ENCODE results near the gene DMAC2L.
"Not testable (repeated sequence)": the region's sequence is repeated elsewhere in the genome, so short reads cannot be mapped to it uniquely, and the experiment has no call there.

Gene DMAC2L

GRCh38 chr14:50314098-50314497 is 2.0 kb downstream of the DMAC2L start:
- not testable (repeated sequence) for H4K91ac ChIP-seq (ENCODE audit: low read depth, low read length, poor library complexity); H3K18ac ChIP-seq (ENCODE audit: low read length); H3K79me1 ChIP-seq (ENCODE audit: low read depth, low read length); H3K4me3 ChIP-seq (ENCODE audit: low read length in 2 of 2); H2BK120ac ChIP-seq (ENCODE audit: low read depth, low read length); H2BK15ac ChIP-seq (ENCODE audit: low read length); H2AK5ac ChIP-seq (ENCODE audit: low read depth, low read length); H3K14ac ChIP-seq (ENCODE audit: low read length); H3K4ac ChIP-seq (ENCODE audit: low read length); H3K9ac ChIP-seq (ENCODE audit: low read depth, low read length, poor library complexity); DNase-seq (ENCODE audit: low spot score); H3K23ac ChIP-seq (ENCODE audit: low read depth, low read length, poor library complexity); H3K27me3 ChIP-seq (ENCODE audit: control insufficient read depth in 3 of 3, insufficient read depth in 3 of 3, low read depth in 1 of 3, low read length in 3 of 3); H2BK12ac ChIP-seq (ENCODE audit: low read length); H3K4me1 ChIP-seq (ENCODE audit: control insufficient read depth in 2 of 2, insufficient read depth in 1 of 2, low read depth in 1 of 2, low read length in 2 of 2); H3K27ac ChIP-seq (replicated peaks; ENCODE audit: low read length); H2BK5ac ChIP-seq (ENCODE audit: low read length); H2AFZ ChIP-seq (ENCODE audit: low read length); H4K8ac ChIP-seq (ENCODE audit: low read depth, low read length); H3K4me2 ChIP-seq (ENCODE audit: insufficient read depth, low read length, poor library complexity, severe bottlenecking)
- WGBS, 2 donors (ENCODE audit: extremely low coverage in 2 of 2, insufficient read length in 2 of 2, insufficient replicate concordance in 1 of 2), result no CpG with 5 or more reads among the region's 3 CpGs
- Histone ChIP-seq H3K36me3 (replicated peaks in 1 of 2; ENCODE audit: control insufficient read depth in 2 of 2, insufficient read depth in 2 of 2, low read length in 2 of 2) (peaks cover 0 to 11% of the 10 kb centered on the region in 2 donors), H3K9me3 (replicated peaks in 1 of 2; ENCODE audit: control insufficient read depth in 2 of 2, insufficient read depth in 1 of 2, low read depth in 1 of 2, low read length in 2 of 2) (peaks cover 2 to 13% of the 10 kb centered on the region in 2 donors)

DNA sequence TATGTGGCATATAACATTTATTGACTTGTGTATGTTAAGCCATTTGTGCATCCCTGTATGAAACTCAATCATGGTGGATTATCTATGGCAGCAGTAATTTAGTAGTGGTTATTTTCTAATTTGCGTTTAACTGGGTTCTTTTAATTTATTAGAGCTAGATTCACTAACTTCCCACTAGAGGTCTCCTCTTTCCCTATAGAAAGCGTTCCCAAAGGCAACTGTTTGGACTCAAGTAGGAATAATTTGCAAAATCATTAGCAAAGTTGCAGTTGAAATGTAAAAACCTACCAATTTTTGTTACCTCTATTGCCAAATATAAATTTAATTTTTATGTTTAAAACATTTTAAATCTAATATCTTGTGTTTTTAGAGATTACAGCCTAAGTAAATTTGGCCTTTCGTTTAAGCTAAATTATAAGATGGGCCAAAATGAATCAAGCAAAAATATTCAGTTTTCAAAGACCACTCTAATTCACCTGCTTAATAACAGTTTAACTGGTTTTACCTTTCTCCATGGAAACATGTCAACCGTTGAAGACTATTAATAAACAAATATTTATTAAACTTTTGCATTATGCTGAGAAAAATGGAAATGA is 6.0 kb downstream of the DMAC2L start:
- H3K23ac ChIP-seq (ENCODE audit: low read depth, low read length, poor library complexity), result no peak overlapping the region
- H2BK12ac ChIP-seq (ENCODE audit: low read length), result no peak overlapping the region
- DNase-seq (ENCODE audit: low spot score), result no peak
- H3K4ac ChIP-seq (ENCODE audit: low read length), result no peak overlapping the region
- peaks cover 2 to 13% of the 10 kb centered on the region in 2 donors for H3K9me3 ChIP-seq (replicated peaks in 1 of 2; ENCODE audit: control insufficient read depth in 2 of 2, insufficient read depth in 1 of 2, low read depth in 1 of 2, low read length in 2 of 2)
- no peaks in the 10 kb centered on the region for H3K79me1 ChIP-seq (ENCODE audit: low read depth, low read length)
- H3K9ac ChIP-seq (ENCODE audit: low read depth, low read length, poor library complexity), result no peak overlapping the region
- no peak overlapping the region for H3K18ac ChIP-seq (ENCODE audit: low read length)
- no peak overlapping the region for H4K91ac ChIP-seq (ENCODE audit: low read depth, low read length, poor library complexity)
- peaks cover 4% of the 10 kb centered on the region in 2 donors for H3K4me1 ChIP-seq (ENCODE audit: control insufficient read depth in 2 of 2, insufficient read depth in 1 of 2, low read depth in 1 of 2, low read length in 2 of 2)
- peaks cover 2 to 18% of the 10 kb centered on the region in 2 donors for H3K36me3 ChIP-seq (replicated peaks in 1 of 2; ENCODE audit: control insufficient read depth in 2 of 2, insufficient read depth in 2 of 2, low read length in 2 of 2)
- H3K27me3 ChIP-seq (ENCODE audit: control insufficient read depth in 3 of 3, insufficient read depth in 3 of 3, low read depth in 1 of 3, low read length in 3 of 3), result no peaks in the 10 kb centered on the region
- H2BK15ac ChIP-seq (ENCODE audit: low read length), result no peak overlapping the region
- no peak overlapping the region for H3K4me2 ChIP-seq (ENCODE audit: insufficient read depth, low read length, poor library complexity, severe bottlenecking)
- no peak overlapping the region for H3K27ac ChIP-seq (replicated peaks; ENCODE audit: low read length)
- no peak overlapping the region for H4K8ac ChIP-seq (ENCODE audit: low read depth, low read length)
- no peak overlapping the region for H2AFZ ChIP-seq (ENCODE audit: low read length)
- H2BK120ac ChIP-seq (ENCODE audit: low read depth, low read length), result no peak overlapping the region
- no peak overlapping the region for H2BK5ac ChIP-seq (ENCODE audit: low read length)
- H2AK5ac ChIP-seq (ENCODE audit: low read depth, low read length), result no peak overlapping the region
- WGBS, 2 donors (ENCODE audit: extremely low coverage in 2 of 2, insufficient read length in 2 of 2, insufficient replicate concordance in 1 of 2), result no CpG with 5 or more reads among the region's 4 CpGs
- H3K14ac ChIP-seq (ENCODE audit: low read length), result no peak overlapping the region
- H3K4me3 ChIP-seq (ENCODE audit: low read length in 2 of 2), result no peak overlapping the region

DNA sequence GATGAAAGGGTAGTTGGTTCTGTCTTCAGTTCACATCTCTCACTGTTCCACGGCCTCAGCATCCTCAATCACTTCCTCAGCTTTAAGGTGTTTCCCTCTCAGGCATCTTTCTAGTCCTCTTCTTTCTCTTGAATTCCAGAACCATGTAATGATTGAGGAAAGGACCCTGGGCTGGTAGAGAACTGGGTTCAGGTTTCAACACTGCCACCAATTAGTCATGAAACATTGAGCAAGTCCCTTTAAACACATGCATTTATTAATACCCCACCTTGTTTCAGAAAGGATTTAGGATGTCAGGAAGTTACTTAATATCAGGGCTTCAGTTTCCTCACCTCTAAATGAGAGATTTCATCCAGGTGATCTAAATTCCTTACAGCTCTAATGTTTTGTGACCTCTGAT is 7.2 kb downstream of the DMAC2L start:
- H3K4me2 ChIP-seq (ENCODE audit: insufficient read depth, low read length, poor library complexity, severe bottlenecking), result no peak overlapping the region
- no CpG with 5 or more reads among the region's 1 CpG for WGBS, 2 donors (ENCODE audit: extremely low coverage in 2 of 2, insufficient read length in 2 of 2, insufficient replicate concordance in 1 of 2)
- no peaks in the 10 kb centered on the region for H3K79me1 ChIP-seq (ENCODE audit: low read depth, low read length)
- no peak overlapping the region for H2BK12ac ChIP-seq (ENCODE audit: low read length)
- H2BK15ac ChIP-seq (ENCODE audit: low read length), result no peak overlapping the region
- peaks cover 0 to 4% of the 10 kb centered on the region in 2 donors for H3K9me3 ChIP-seq (replicated peaks in 1 of 2; ENCODE audit: control insufficient read depth in 2 of 2, insufficient read depth in 1 of 2, low read depth in 1 of 2, low read length in 2 of 2)
- no peak overlapping the region for H3K18ac ChIP-seq (ENCODE audit: low read length)
- H3K4ac ChIP-seq (ENCODE audit: low read length), result no peak overlapping the region
- H4K8ac ChIP-seq (ENCODE audit: low read depth, low read length), result no peak overlapping the region
- no peak overlapping the region for H3K23ac ChIP-seq (ENCODE audit: low read depth, low read length, poor library complexity)
- no peak overlapping the region for H2BK5ac ChIP-seq (ENCODE audit: low read length)
- DNase-seq (ENCODE audit: low spot score), result no peak
- no peak overlapping the region for H2AK5ac ChIP-seq (ENCODE audit: low read depth, low read length)
- no peak overlapping the region for H4K91ac ChIP-seq (ENCODE audit: low read depth, low read length, poor library complexity)
- no peaks in the 10 kb centered on the region for H3K27me3 ChIP-seq (ENCODE audit: control insufficient read depth in 3 of 3, insufficient read depth in 3 of 3, low read depth in 1 of 3, low read length in 3 of 3)
- H3K4me3 ChIP-seq (ENCODE audit: low read length in 2 of 2), result no peak overlapping the region
- peaks cover 2 to 4% of the 10 kb centered on the region in 2 donors for H3K4me1 ChIP-seq (ENCODE audit: control insufficient read depth in 2 of 2, insufficient read depth in 1 of 2, low read depth in 1 of 2, low read length in 2 of 2)
- no peak overlapping the region for H2AFZ ChIP-seq (ENCODE audit: low read length)
- H2BK120ac ChIP-seq (ENCODE audit: low read depth, low read length), result no peak overlapping the region
- peaks cover 6 to 20% of the 10 kb centered on the region in 2 donors for H3K36me3 ChIP-seq (replicated peaks in 1 of 2; ENCODE audit: control insufficient read depth in 2 of 2, insufficient read depth in 2 of 2, low read length in 2 of 2)
- H3K9ac ChIP-seq (ENCODE audit: low read depth, low read length, poor library complexity), result no peak overlapping the region
- no peak overlapping the region for H3K14ac ChIP-seq (ENCODE audit: low read length)
- no peak overlapping the region for H3K27ac ChIP-seq (replicated peaks; ENCODE audit: low read length)

DNA sequence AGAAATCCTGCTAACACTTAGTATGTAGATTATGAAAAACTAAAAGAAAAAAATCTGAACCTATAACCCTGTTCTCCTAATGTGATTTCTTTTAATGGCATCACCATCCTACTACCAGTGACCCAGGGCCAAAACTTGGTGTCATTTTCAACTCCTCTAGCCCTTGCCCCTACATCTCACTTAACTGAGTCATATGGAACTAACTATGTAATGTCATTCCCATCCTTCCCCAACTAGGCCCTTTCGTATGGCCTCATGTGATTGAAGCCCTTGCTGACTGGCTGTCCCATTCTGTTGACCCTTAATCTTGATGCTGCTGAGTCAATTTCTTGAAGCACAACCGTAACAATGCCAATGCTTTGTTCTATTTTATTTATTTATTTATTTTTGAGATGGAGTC is 7.6 kb downstream of the DMAC2L start:
- no CpG with 5 or more reads among the region's 2 CpGs for WGBS, 2 donors (ENCODE audit: extremely low coverage in 2 of 2, insufficient read length in 2 of 2, insufficient replicate concordance in 1 of 2)
- Histone ChIP-seq H2BK120ac (ENCODE audit: low read depth, low read length) (no peak overlapping the region), H3K36me3 (replicated peaks in 1 of 2; ENCODE audit: control insufficient read depth in 2 of 2, insufficient read depth in 2 of 2, low read length in 2 of 2) (peaks cover 6 to 21% of the 10 kb centered on the region in 2 donors), H3K79me1 (ENCODE audit: low read depth, low read length) (no peaks in the 10 kb centered on the region), H2BK12ac (ENCODE audit: low read length) (no peak overlapping the region), H3K4me3 (ENCODE audit: low read length in 2 of 2) (no peak overlapping the region), H2AFZ (ENCODE audit: low read length) (no peak overlapping the region), H3K9ac (ENCODE audit: low read depth, low read length, poor library complexity) (peak overlapping the region; percentile 60), H2BK5ac (ENCODE audit: low read length) (no peak overlapping the region), H4K8ac (ENCODE audit: low read depth, low read length) (no peak overlapping the region), H3K18ac (ENCODE audit: low read length) (no peak overlapping the region), H3K4me1 (ENCODE audit: control insufficient read depth in 2 of 2, insufficient read depth in 1 of 2, low read depth in 1 of 2, low read length in 2 of 2) (peaks cover 2 to 4% of the 10 kb centered on the region in 2 donors), H3K4me2 (ENCODE audit: insufficient read depth, low read length, poor library complexity, severe bottlenecking) (no peak overlapping the region), H3K27me3 (ENCODE audit: control insufficient read depth in 3 of 3, insufficient read depth in 3 of 3, low read depth in 1 of 3, low read length in 3 of 3) (no peaks in the 10 kb centered on the region), H2AK5ac (ENCODE audit: low read depth, low read length) (no peak overlapping the region), H3K4ac (ENCODE audit: low read length) (no peak overlapping the region), H3K23ac (ENCODE audit: low read depth, low read length, poor library complexity) (no peak overlapping the region), H4K91ac (ENCODE audit: low read depth, low read length, poor library complexity) (no peak overlapping the region), H3K9me3 (replicated peaks in 1 of 2; ENCODE audit: control insufficient read depth in 2 of 2, insufficient read depth in 1 of 2, low read depth in 1 of 2, low read length in 2 of 2) (no peaks in the 10 kb centered on the region), H3K27ac (replicated peaks; ENCODE audit: low read length) (no peak overlapping the region), H3K14ac (ENCODE audit: low read length) (no peak overlapping the region), H2BK15ac (ENCODE audit: low read length) (no peak overlapping the region)
- no peak for DNase-seq (ENCODE audit: low spot score)
